ENCODE data around the gene IZUMO1R.

GRCh38 chr11:94302776-94303175 lies 1.6 kb upstream of the IZUMO1R start:
- no peak for TF ChIP-seq MAX (IDR thresholded peaks at IDR 0.05; ENCODE audit: low read depth)
- no peak for TF ChIP-seq CTCF (IDR thresholded peaks at IDR 0.05)
- TF ChIP-seq SMC3 (IDR thresholded peaks at IDR 0.05; ENCODE audit: low read depth, low read length): no peak
- no peak for TF ChIP-seq YY1 (IDR thresholded peaks at IDR 0.05; ENCODE audit: low read depth)
- TF ChIP-seq RFX5 (IDR thresholded peaks at IDR 0.05; ENCODE audit: low read length): no peak
- no peak for TF ChIP-seq RCOR1 (IDR thresholded peaks at IDR 0.05; ENCODE audit: low read length)
- TF ChIP-seq EZH2phosphoT487 (IDR thresholded peaks at IDR 0.05; ENCODE audit: borderline replicate concordance, low read depth): no peak
- no peak for TF ChIP-seq TEAD4 (IDR thresholded peaks at IDR 0.05; ENCODE audit: borderline replicate concordance, insufficient read depth)
- no peak for TF ChIP-seq EP300 (IDR thresholded peaks at IDR 0.05; ENCODE audit: borderline replicate concordance in 1 of 2, low read depth in 1 of 2, low read length in 1 of 2)
